Measurements from ENCODE around the gene DCN.
"Not testable (repeated sequence)": the region's sequence is repeated elsewhere in the genome, so short reads cannot be mapped to it uniquely, and the experiment has no call there.

Gene DCN

GRCh38 chr12:91210618-91211017, 28.0 kb upstream of the DCN start:
- Histone ChIP-seq H4K5ac (ENCODE audit: low read length) (no peak overlapping the region), H2BK120ac (ENCODE audit: low read depth, low read length) (no peak overlapping the region), H3K4me1 (ENCODE audit: control insufficient read depth, low read depth, low read length) (no peaks in the 10 kb centered on the region), H3K9ac (ENCODE audit: low read length) (no peak overlapping the region), H3K23ac (ENCODE audit: low read length) (no peak overlapping the region), H3K4ac (ENCODE audit: low read depth, low read length) (no peak overlapping the region), H3K18ac (ENCODE audit: low read length) (no peak overlapping the region), H3K4me2 (ENCODE audit: low read length) (no peak overlapping the region), H2BK5ac (ENCODE audit: low read length) (no peak overlapping the region), H3K79me2 (ENCODE audit: control insufficient read depth, insufficient read depth, low read length) (no peaks in the 10 kb centered on the region), H2BK15ac (replicated peaks; ENCODE audit: low read depth) (no peak overlapping the region), H3K36me3 (ENCODE audit: control insufficient read depth, insufficient read depth, low read length) (no peaks in the 10 kb centered on the region), H3K79me1 (ENCODE audit: low read length) (no peaks in the 10 kb centered on the region), H3K27me3 (ENCODE audit: insufficient read depth, low read length, poor library complexity) (no peaks in the 10 kb centered on the region), H3K56ac (ENCODE audit: low read length) (no peak overlapping the region), H2AK5ac (ENCODE audit: low read length) (no peak overlapping the region), H3K27ac (ENCODE audit: low read depth, low read length) (no peak overlapping the region), H4K8ac (ENCODE audit: low read depth, low read length) (no peak overlapping the region), H3K4me3 (ENCODE audit: low read length) (no peak overlapping the region)
- WGBS (ENCODE audit: extremely low coverage, insufficient coverage, low lambda C conversion rate), result no CpG with 5 or more reads among the region's 2 CpGs
- no peak for DNase-seq

- Histone ChIP-seq H3K27ac (ENCODE audit: low read depth, low read length) (no peak overlapping the region), H3K18ac (ENCODE audit: low read length) (no peak overlapping the region), H2BK5ac (ENCODE audit: low read length) (no peak overlapping the region), H3K23ac (ENCODE audit: low read length) (no peak overlapping the region), H4K8ac (ENCODE audit: low read depth, low read length) (no peak overlapping the region), H3K56ac (ENCODE audit: low read length) (no peak overlapping the region), H3K79me2 (ENCODE audit: control insufficient read depth, insufficient read depth, low read length) (no peaks in the 10 kb centered on the region), H2BK15ac (replicated peaks; ENCODE audit: low read depth) (no peak overlapping the region), H2BK120ac (ENCODE audit: low read depth, low read length) (no peak overlapping the region), H3K4me1 (ENCODE audit: control insufficient read depth, low read depth, low read length) (no peaks in the 10 kb centered on the region), H3K4me3 (ENCODE audit: low read length) (no peak overlapping the region), H3K27me3 (ENCODE audit: insufficient read depth, low read length, poor library complexity) (no peaks in the 10 kb centered on the region), H3K79me1 (ENCODE audit: low read length) (no peaks in the 10 kb centered on the region), H3K4me2 (ENCODE audit: low read length) (no peak overlapping the region), H3K36me3 (ENCODE audit: control insufficient read depth, insufficient read depth, low read length) (no peaks in the 10 kb centered on the region), H2AK5ac (ENCODE audit: low read length) (no peak overlapping the region), H3K4ac (ENCODE audit: low read depth, low read length) (no peak overlapping the region), H4K5ac (ENCODE audit: low read length) (no peak overlapping the region), H3K9ac (ENCODE audit: low read length) (no peak overlapping the region)
- DNase-seq, result peak; percentile 54
These were observed 27.5 kb upstream of the DCN start for GRCh38 chr12:91210144-91210543.

- not testable (repeated sequence) for H3K27ac ChIP-seq (ENCODE audit: low read depth, low read length); H3K36me3 ChIP-seq (ENCODE audit: control insufficient read depth, insufficient read depth, low read length); H3K79me2 ChIP-seq (ENCODE audit: control insufficient read depth, insufficient read depth, low read length); H3K4me1 ChIP-seq (ENCODE audit: control insufficient read depth, low read depth, low read length); H4K5ac ChIP-seq (ENCODE audit: low read length); H3K27me3 ChIP-seq (ENCODE audit: insufficient read depth, low read length, poor library complexity); H2AK5ac ChIP-seq (ENCODE audit: low read length); DNase-seq; H2BK15ac ChIP-seq (replicated peaks; ENCODE audit: low read depth); H2BK120ac ChIP-seq (ENCODE audit: low read depth, low read length); H4K8ac ChIP-seq (ENCODE audit: low read depth, low read length); H3K56ac ChIP-seq (ENCODE audit: low read length); H3K4me3 ChIP-seq (ENCODE audit: low read length); H3K9ac ChIP-seq (ENCODE audit: low read length); H3K23ac ChIP-seq (ENCODE audit: low read length); H2BK5ac ChIP-seq (ENCODE audit: low read length); H3K79me1 ChIP-seq (ENCODE audit: low read length); H3K4ac ChIP-seq (ENCODE audit: low read depth, low read length); H3K18ac ChIP-seq (ENCODE audit: low read length); H3K4me2 ChIP-seq (ENCODE audit: low read length)
These were observed 24.7 kb upstream of the DCN start for GRCh38 chr12:91207301-91207700.

DNA sequence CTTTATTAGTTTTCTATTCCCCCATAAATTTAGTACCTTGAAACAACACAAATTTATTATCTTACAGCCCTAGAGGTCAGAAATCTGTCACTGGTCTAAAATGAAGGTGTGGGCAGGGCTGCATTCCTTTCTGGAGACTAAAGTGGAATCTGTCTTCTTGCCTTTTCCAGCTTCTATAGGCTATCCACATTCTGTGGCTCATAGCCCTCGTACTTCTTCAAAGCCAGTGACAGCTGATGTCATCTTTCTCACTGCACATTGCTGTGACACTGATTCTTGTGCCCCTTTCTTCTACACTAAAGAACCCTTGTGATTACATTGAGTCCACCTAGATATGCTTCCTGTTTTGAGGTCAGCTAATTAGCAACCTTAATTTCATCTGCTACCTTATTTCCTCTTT, 23.2 kb upstream of the DCN start:
- H2BK120ac ChIP-seq (ENCODE audit: low read depth, low read length), result no peak overlapping the region
- no peak overlapping the region for H3K23ac ChIP-seq (ENCODE audit: low read length)
- H3K4ac ChIP-seq (ENCODE audit: low read depth, low read length), result no peak overlapping the region
- no peak for DNase-seq
- no peaks in the 10 kb centered on the region for H3K79me2 ChIP-seq (ENCODE audit: control insufficient read depth, insufficient read depth, low read length)
- no peaks in the 10 kb centered on the region for H3K4me1 ChIP-seq (ENCODE audit: control insufficient read depth, low read depth, low read length)
- no CpG with 5 or more reads among the region's 1 CpG for WGBS (ENCODE audit: extremely low coverage, insufficient coverage, low lambda C conversion rate)
- no peak overlapping the region for H3K4me3 ChIP-seq (ENCODE audit: low read length)
- H2BK15ac ChIP-seq (replicated peaks; ENCODE audit: low read depth), result no peak overlapping the region
- H3K56ac ChIP-seq (ENCODE audit: low read length), result no peak overlapping the region
- no peak overlapping the region for H2BK5ac ChIP-seq (ENCODE audit: low read length)
- H2AK5ac ChIP-seq (ENCODE audit: low read length), result no peak overlapping the region
- H3K27me3 ChIP-seq (ENCODE audit: insufficient read depth, low read length, poor library complexity), result no peaks in the 10 kb centered on the region
- H3K36me3 ChIP-seq (ENCODE audit: control insufficient read depth, insufficient read depth, low read length), result no peaks in the 10 kb centered on the region
- H4K5ac ChIP-seq (ENCODE audit: low read length), result no peak overlapping the region
- no peak overlapping the region for H4K8ac ChIP-seq (ENCODE audit: low read depth, low read length)
- no peaks in the 10 kb centered on the region for H3K79me1 ChIP-seq (ENCODE audit: low read length)
- H3K4me2 ChIP-seq (ENCODE audit: low read length), result no peak overlapping the region
- H3K9ac ChIP-seq (ENCODE audit: low read length), result no peak overlapping the region
- no peak overlapping the region for H3K18ac ChIP-seq (ENCODE audit: low read length)
- H3K27ac ChIP-seq (ENCODE audit: low read depth, low read length), result no peak overlapping the region

GRCh38 chr12:91204421-91204820, 21.8 kb upstream of the DCN start:
- no peak overlapping the region for H3K4ac ChIP-seq (ENCODE audit: low read depth, low read length)
- no peak overlapping the region for H3K4me2 ChIP-seq (ENCODE audit: low read length)
- H3K79me2 ChIP-seq (ENCODE audit: control insufficient read depth, insufficient read depth, low read length), result no peaks in the 10 kb centered on the region
- no peak overlapping the region for H2BK15ac ChIP-seq (replicated peaks; ENCODE audit: low read depth)
- H3K79me1 ChIP-seq (ENCODE audit: low read length), result no peaks in the 10 kb centered on the region
- no peaks in the 10 kb centered on the region for H3K4me1 ChIP-seq (ENCODE audit: control insufficient read depth, low read depth, low read length)
- no peak overlapping the region for H3K27ac ChIP-seq (ENCODE audit: low read depth, low read length)
- no peak overlapping the region for H3K9ac ChIP-seq (ENCODE audit: low read length)
- WGBS (ENCODE audit: extremely low coverage, insufficient coverage, low lambda C conversion rate), result no CpG with 5 or more reads among the region's 4 CpGs
- no peak overlapping the region for H2BK120ac ChIP-seq (ENCODE audit: low read depth, low read length)
- H3K27me3 ChIP-seq (ENCODE audit: insufficient read depth, low read length, poor library complexity), result no peaks in the 10 kb centered on the region
- H3K36me3 ChIP-seq (ENCODE audit: control insufficient read depth, insufficient read depth, low read length), result no peaks in the 10 kb centered on the region
- no peak overlapping the region for H2AK5ac ChIP-seq (ENCODE audit: low read length)
- no peak overlapping the region for H4K5ac ChIP-seq (ENCODE audit: low read length)
- H3K56ac ChIP-seq (ENCODE audit: low read length), result no peak overlapping the region
- no peak overlapping the region for H3K18ac ChIP-seq (ENCODE audit: low read length)
- no peak overlapping the region for H3K4me3 ChIP-seq (ENCODE audit: low read length)
- no peak overlapping the region for H2BK5ac ChIP-seq (ENCODE audit: low read length)
- no peak overlapping the region for H4K8ac ChIP-seq (ENCODE audit: low read depth, low read length)
- no peak overlapping the region for H3K23ac ChIP-seq (ENCODE audit: low read length)
- no peak for DNase-seq

DNA sequence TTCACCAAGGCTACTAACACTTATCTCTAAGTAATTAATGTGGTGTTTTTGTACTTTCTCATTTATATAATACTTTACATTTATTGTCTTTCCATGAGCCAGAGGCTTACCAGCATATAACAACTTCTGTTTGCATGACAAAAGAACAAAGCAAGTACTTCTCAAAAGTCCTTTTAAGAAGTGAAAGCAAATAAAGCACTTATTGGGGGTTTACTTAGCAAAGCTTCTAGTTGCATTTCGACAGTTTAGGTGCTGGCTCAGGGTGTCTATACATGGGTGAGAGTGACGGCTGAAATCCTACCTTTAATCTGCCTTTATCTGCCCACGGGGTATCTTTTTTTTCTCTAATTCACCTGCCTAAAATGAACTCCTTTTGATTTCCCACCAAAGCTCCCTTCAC, 21.0 kb upstream of the DCN start:
- H3K79me1 ChIP-seq (ENCODE audit: low read length), result no peaks in the 10 kb centered on the region
- no peak for DNase-seq
- no peak overlapping the region for H3K56ac ChIP-seq (ENCODE audit: low read length)
- H3K9ac ChIP-seq (ENCODE audit: low read length), result no peak overlapping the region
- no peak overlapping the region for H3K23ac ChIP-seq (ENCODE audit: low read length)
- H2BK15ac ChIP-seq (replicated peaks; ENCODE audit: low read depth), result no peak overlapping the region
- no peak overlapping the region for H4K5ac ChIP-seq (ENCODE audit: low read length)
- H2BK5ac ChIP-seq (ENCODE audit: low read length), result no peak overlapping the region
- no peak overlapping the region for H3K18ac ChIP-seq (ENCODE audit: low read length)
- H4K8ac ChIP-seq (ENCODE audit: low read depth, low read length), result no peak overlapping the region
- no peaks in the 10 kb centered on the region for H3K27me3 ChIP-seq (ENCODE audit: insufficient read depth, low read length, poor library complexity)
- no peak overlapping the region for H3K4me2 ChIP-seq (ENCODE audit: low read length)
- H2BK120ac ChIP-seq (ENCODE audit: low read depth, low read length), result no peak overlapping the region
- H3K4me1 ChIP-seq (ENCODE audit: control insufficient read depth, low read depth, low read length), result no peaks in the 10 kb centered on the region
- H3K27ac ChIP-seq (ENCODE audit: low read depth, low read length), result no peak overlapping the region
- no peaks in the 10 kb centered on the region for H3K36me3 ChIP-seq (ENCODE audit: control insufficient read depth, insufficient read depth, low read length)
- no peak overlapping the region for H2AK5ac ChIP-seq (ENCODE audit: low read length)
- no peaks in the 10 kb centered on the region for H3K79me2 ChIP-seq (ENCODE audit: control insufficient read depth, insufficient read depth, low read length)
- no peak overlapping the region for H3K4ac ChIP-seq (ENCODE audit: low read depth, low read length)
- no peak overlapping the region for H3K4me3 ChIP-seq (ENCODE audit: low read length)
- no CpG with 5 or more reads among the region's 3 CpGs for WGBS (ENCODE audit: extremely low coverage, insufficient coverage, low lambda C conversion rate)
